ENCODE data around the gene ASPRV1.

The ASPRV1 gene

GRCh38 chr2:69988086-69988635 is 26.7 kb upstream of the ASPRV1 start:
- no peak for DNase-seq (ENCODE audit: low read depth, low spot score)

- no peak for DNase-seq (ENCODE audit: low read depth, low spot score)
Observed at GRCh38 chr2:69986691-69987090, 25.3 kb upstream of the ASPRV1 start.

- DNase-seq (ENCODE audit: low read depth, low spot score), result no peak
Observed at GRCh38 chr2:69985688-69986087, 24.3 kb upstream of the ASPRV1 start.

- DNase-seq (ENCODE audit: low read depth, low spot score), result no peak
Observed at GRCh38 chr2:69985216-69985615, 23.8 kb upstream of the ASPRV1 start.

GRCh38 chr2:69983392-69983966 is 22.0 kb upstream of the ASPRV1 start:
- no peak for DNase-seq (ENCODE audit: low read depth, low spot score)

- no peak for DNase-seq (ENCODE audit: low read depth, low spot score)
Observed at GRCh38 chr2:69979902-69980807, 18.7 kb upstream of the ASPRV1 start.

- no peak for DNase-seq (ENCODE audit: low read depth, low spot score)
Observed at GRCh38 chr2:69977906-69978482, 16.6 kb upstream of the ASPRV1 start.

- no peak for DNase-seq (ENCODE audit: low read depth, low spot score)
Observed at GRCh38 chr2:69977186-69977585, 15.8 kb upstream of the ASPRV1 start.

GRCh38 chr2:69975853-69976462 is 14.5 kb upstream of the ASPRV1 start:
- no peak for DNase-seq (ENCODE audit: low read depth, low spot score)

GRCh38 chr2:69975136-69975852 is 13.9 kb upstream of the ASPRV1 start:
- DNase-seq (ENCODE audit: low read depth, low spot score), result no peak

GRCh38 chr2:69973335-69973735 is 11.9 kb upstream of the ASPRV1 start:
- DNase-seq (ENCODE audit: low read depth, low spot score), result no peak

GRCh38 chr2:69972822-69973221 is 11.4 kb upstream of the ASPRV1 start:
- no peak for DNase-seq (ENCODE audit: low read depth, low spot score)

GRCh38 chr2:69969991-69970390 is 8.6 kb upstream of the ASPRV1 start:
- DNase-seq (ENCODE audit: low read depth, low spot score), result no peak

- DNase-seq (ENCODE audit: low read depth, low spot score), result no peak
Observed at GRCh38 chr2:69969126-69969983, 7.9 kb upstream of the ASPRV1 start.

GRCh38 chr2:69968609-69969008 is 7.2 kb upstream of the ASPRV1 start:
- DNase-seq (ENCODE audit: low read depth, low spot score), result no peak

- no peak for DNase-seq (ENCODE audit: low read depth, low spot score)
Observed at GRCh38 chr2:69966496-69966895, 5.1 kb upstream of the ASPRV1 start.

- no peak for DNase-seq (ENCODE audit: low read depth, low spot score)
Observed at GRCh38 chr2:69965756-69966445, 4.5 kb upstream of the ASPRV1 start.

- no peak for DNase-seq (ENCODE audit: low read depth, low spot score)
Observed at GRCh38 chr2:69964353-69964841, 3.0 kb upstream of the ASPRV1 start.

- DNase-seq (ENCODE audit: low read depth, low spot score), result no peak
Observed at GRCh38 chr2:69962986-69963730, 1.7 kb upstream of the ASPRV1 start.
